ENCODE results near the gene MRPL41. TPM values are rescaled to one million over a fixed set of nuclear protein-coding genes. Genes with fewer than 3 reads are reported as not detected.
A peak's percentile ranks its signal among the peaks of the same experiment; 100 is the strongest.

MRPL41 gene
- total RNA-seq, 6 experiments from 2014 or later, result 48.4 to 67.7 (median 57.3) TPM

DNA sequence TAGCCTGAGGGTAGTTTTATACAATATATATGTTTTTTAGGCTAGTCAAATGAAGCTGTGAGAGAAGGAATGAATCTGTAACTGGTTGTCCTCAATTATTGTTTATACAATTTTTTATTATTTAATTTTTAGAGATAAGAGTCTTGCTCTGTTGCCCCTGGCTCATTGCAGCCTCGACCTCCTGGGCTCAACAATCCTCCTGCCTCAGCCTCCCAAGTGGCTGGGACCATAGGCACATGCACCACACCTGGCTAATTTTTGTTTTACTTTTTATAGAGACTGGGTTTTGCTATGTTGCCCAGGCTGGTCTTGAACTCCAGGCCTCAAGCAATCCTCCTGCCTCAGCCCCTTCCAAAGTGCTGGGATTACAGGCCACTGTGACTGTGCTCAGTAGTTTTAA, 2.7 kb downstream of the MRPL41 start:
- Mint-ChIP-seq H3K4me1 (ENCODE audit: low read depth) (peaks cover 28% of the 10 kb centered on the region), H3K27ac (no peak overlapping the region), H3K9me3 (no peaks in the 10 kb centered on the region), H3K36me3 (ENCODE audit: low read depth) (peaks cover 19% of the 10 kb centered on the region), H3K4me3 (no peak overlapping the region), H3K27me3 (ENCODE audit: insufficient read depth) (no peaks in the 10 kb centered on the region)
- DNase-seq, result no peak
- TF ChIP-seq, protein P1, sequence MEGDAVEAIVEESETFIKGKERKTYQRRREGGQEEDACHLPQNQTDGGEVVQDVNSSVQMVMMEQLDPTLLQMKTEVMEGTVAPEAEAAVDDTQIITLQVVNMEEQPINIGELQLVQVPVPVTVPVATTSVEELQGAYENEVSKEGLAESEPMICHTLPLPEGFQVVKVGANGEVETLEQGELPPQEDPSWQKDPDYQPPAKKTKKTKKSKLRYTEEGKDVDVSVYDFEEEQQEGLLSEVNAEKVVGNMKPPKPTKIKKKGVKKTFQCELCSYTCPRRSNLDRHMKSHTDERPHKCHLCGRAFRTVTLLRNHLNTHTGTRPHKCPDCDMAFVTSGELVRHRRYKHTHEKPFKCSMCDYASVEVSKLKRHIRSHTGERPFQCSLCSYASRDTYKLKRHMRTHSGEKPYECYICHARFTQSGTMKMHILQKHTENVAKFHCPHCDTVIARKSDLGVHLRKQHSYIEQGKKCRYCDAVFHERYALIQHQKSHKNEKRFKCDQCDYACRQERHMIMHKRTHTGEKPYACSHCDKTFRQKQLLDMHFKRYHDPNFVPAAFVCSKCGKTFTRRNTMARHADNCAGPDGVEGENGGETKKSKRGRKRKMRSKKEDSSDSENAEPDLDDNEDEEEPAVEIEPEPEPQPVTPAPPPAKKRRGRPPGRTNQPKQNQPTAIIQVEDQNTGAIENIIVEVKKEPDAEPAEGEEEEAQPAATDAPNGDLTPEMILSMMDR (IDR thresholded peaks at IDR 0.05), result no peak

GRCh38 chr9:137555179-137555578, 3.5 kb downstream of the MRPL41 start:
- Mint-ChIP-seq H3K36me3 (ENCODE audit: low read depth) (peaks cover 27% of the 10 kb centered on the region), H3K4me1 (ENCODE audit: low read depth) (peaks cover 29% of the 10 kb centered on the region), H3K27me3 (ENCODE audit: insufficient read depth) (no peaks in the 10 kb centered on the region), H3K9me3 (no peaks in the 10 kb centered on the region), H3K27ac (peak overlapping the region; percentile 25; the same call in 1 of the 2 replicates), H3K4me3 (no peak overlapping the region)
- TF ChIP-seq, protein P1 (IDR thresholded peaks at IDR 0.05), result no peak
- no peak for DNase-seq

GRCh38 chr9:137556069-137556838, 4.6 kb downstream of the MRPL41 start:
- DNase-seq, result peak; percentile 15
- H3K4me1 Mint-ChIP-seq (ENCODE audit: low read depth), result peaks cover 27% of the 10 kb centered on the region
- H3K36me3 Mint-ChIP-seq (ENCODE audit: low read depth), result peaks cover 27% of the 10 kb centered on the region
- no peaks in the 10 kb centered on the region for H3K9me3 Mint-ChIP-seq
- H3K27ac Mint-ChIP-seq, result peak overlapping the region; percentile 79
- no peak overlapping the region for H3K4me3 Mint-ChIP-seq
- no peaks in the 10 kb centered on the region for H3K27me3 Mint-ChIP-seq (ENCODE audit: insufficient read depth)
- TF ChIP-seq, protein P1 (IDR thresholded peaks at IDR 0.05), result no peak

DNA sequence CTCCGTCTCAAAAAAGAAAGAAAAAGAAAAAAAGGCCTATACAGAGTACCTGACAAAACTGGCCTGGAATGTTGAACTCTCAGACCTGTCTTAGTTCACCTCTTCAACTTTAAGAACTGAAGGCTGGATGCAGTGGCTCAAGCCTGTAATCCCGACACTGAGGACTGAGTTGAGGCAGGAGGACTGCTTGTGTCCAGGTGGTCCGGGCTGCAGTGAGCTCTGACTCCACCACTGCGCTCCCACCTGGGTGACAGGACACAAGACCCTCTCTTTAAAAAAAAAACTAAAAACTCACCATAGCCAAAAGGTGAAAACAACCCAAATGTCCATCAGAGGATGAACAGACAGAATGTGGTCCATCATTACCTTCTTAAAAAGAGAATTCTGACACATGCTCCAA, 6.4 kb downstream of the MRPL41 start:
- TF ChIP-seq, protein P1 (IDR thresholded peaks at IDR 0.05), result no peak
- no peak for DNase-seq
- no peak overlapping the region for H3K27ac Mint-ChIP-seq
- no peaks in the 10 kb centered on the region for H3K9me3 Mint-ChIP-seq
- H3K27me3 Mint-ChIP-seq (ENCODE audit: insufficient read depth), result no peaks in the 10 kb centered on the region
- peaks cover 17% of the 10 kb centered on the region for H3K4me1 Mint-ChIP-seq (ENCODE audit: low read depth)
- no peak overlapping the region for H3K4me3 Mint-ChIP-seq
- H3K36me3 Mint-ChIP-seq (ENCODE audit: low read depth), result peaks cover 28% of the 10 kb centered on the region

GRCh38 chr9:137564134-137564533, 12.5 kb downstream of the MRPL41 start:
- DNase-seq, result no peak
- Mint-ChIP-seq H3K27ac (no peak overlapping the region), H3K4me3 (no peak overlapping the region), H3K27me3 (ENCODE audit: insufficient read depth) (no peaks in the 10 kb centered on the region), H3K4me1 (ENCODE audit: low read depth) (peaks cover 6% of the 10 kb centered on the region; the same call in 1 of the 2 replicates), H3K36me3 (ENCODE audit: low read depth) (peaks cover 31% of the 10 kb centered on the region), H3K9me3 (no peaks in the 10 kb centered on the region)
- TF ChIP-seq, protein P1 (IDR thresholded peaks at IDR 0.05), result no peak
